HCT116 (cell line): Measurements from ENCODE around the gene MKNK1. TPM values are rescaled to one million over a fixed set of nuclear protein-coding genes. Genes with fewer than 3 reads are reported as not detected.

Experiments
- ATAC-seq: fragments of 200-7000 bp; cut with Tn5 transposase; 2 replicates; pipeline ENCODE4 v1.9.1; 2020; ENCODE audit warnings: mild to moderate bottlenecking, moderate library complexity
- BruUV-seq: library from RNA; stranded (reverse); fragments of 400-500 nt; replicated peaks from 2 replicates; lab custom pipeline; 2021; lab: Mats Ljungman, UMichigan
- CTCF ChIA-PET: fragments of 300-600 bp; sonication (Branson Sonifier 250); formaldehyde crosslinking; loops from one replicate; lab custom pipeline; 2021; ENCODE audit warnings: antibody characterized with exemption; lab: Charles Lee
- POLR2A ChIA-PET: fragments of 300-600, 350-600 bp; sonication (Branson Sonifier 250); formaldehyde crosslinking; loops from one replicate; lab custom pipeline; 2021; ENCODE audit warnings: antibody characterized with exemption; lab: Charles Lee
- RAD21 ChIA-PET, 2 experiments: fragments of 300-600 bp; sonication (Branson Sonifier 250); formaldehyde crosslinking; loops; one replicate each; lab custom pipeline; 2023; ENCODE audit warnings: low total read pairs in 2 of 2; ENCODE audit not compliant: uncharacterized antibody in 2 of 2, unreplicated experiment in 2 of 2, low non-redundant PET in 1 of 2; lab: Charles Lee
- DNase-seq: peaks from one replicate; pipeline ENCODE4 v3.0.0-alpha.2; 2010; ENCODE audit warnings: low read depth, low spot score
- H2AFZ ChIP-seq: fragments of 200-600 bp; shearing (Covaris generic), sonication (generic); 2 replicates; pipeline ENCODE4 v1.6.1; 2017; ENCODE audit warnings: low read depth, mixed run types, mixed read lengths, antibody characterized with exemption, low read length; ENCODE audit not compliant: poor library complexity, severe bottlenecking
- H3K27ac ChIP-seq: 2 replicates; pipeline ENCODE4 v1.5.1; 2012; ENCODE audit warnings: low read depth, low read length
- H3K27me3 ChIP-seq: fragments of 200-600 bp; sonication (generic); 2 replicates; pipeline ENCODE4 v1.6.1; 2016; ENCODE audit warnings: mixed run types, low read length, mixed read lengths; ENCODE audit not compliant: insufficient read depth
- H3K36me3 ChIP-seq, 2 experiments: fragments of 200-500 bp in 1 of 2; fragments of 200-600 bp in 1 of 2; sonication (Bioruptor generic) in 1 of 2; sonication (generic) in 1 of 2; 2 replicates each; pipeline versions ENCODE4 v1.5.1 to v1.6.1; 2014 to 2016; ENCODE audit warnings: low read length in 2 of 2, inconsistent platforms in 1 of 2, mixed read lengths in 1 of 2, mixed run types in 1 of 2; ENCODE audit not compliant: insufficient read depth in 2 of 2, control insufficient read depth in 1 of 2
- H3K4me1 ChIP-seq, 2 experiments: fragments of 200-600 bp in 1 of 2; sonication (generic) in 1 of 2; 2 replicates each; pipeline versions ENCODE4 v1.5.1 to v1.6.1; 2012 to 2017; ENCODE audit warnings: low read length in 2 of 2, inconsistent platforms in 1 of 2, mild to moderate bottlenecking in 1 of 2, mixed read lengths in 1 of 2, mixed run types in 1 of 2, moderate library complexity in 1 of 2; ENCODE audit not compliant: insufficient read depth in 2 of 2, control insufficient read depth in 1 of 2
- H3K4me2 ChIP-seq: fragments of 200-600 bp; sonication (generic); 2 replicates; pipeline ENCODE4 v1.6.1; 2017; ENCODE audit warnings: mixed run types, low read length, mixed read lengths
- H3K4me3 ChIP-seq, 2 experiments: fragments of 200-600 bp in 1 of 2; sonication (generic) in 1 of 2; replicated peaks in 1 of 2; 2 replicates each; pipeline ENCODE4 v1.5.1; 2011 to 2016; ENCODE audit warnings: low read length in 2 of 2, control low read depth in 1 of 2, low read depth in 1 of 2, mild to moderate bottlenecking in 1 of 2, mixed read lengths in 1 of 2, mixed run types in 1 of 2
- H3K79me2 ChIP-seq: fragments of 200-600 bp; sonication (generic); 2 replicates; pipeline ENCODE4 v1.6.1; 2017; ENCODE audit warnings: mild to moderate bottlenecking, mixed run types, low read length, moderate library complexity, mixed read lengths; ENCODE audit not compliant: insufficient read depth
- H3K9ac ChIP-seq: fragments of 200-600 bp; sonication (generic); 2 replicates; pipeline ENCODE4 v1.6.1; 2016; ENCODE audit warnings: low read length, mixed read lengths
- H3K9me2 ChIP-seq: fragments of 200-600 bp; sonication (generic), shearing (Covaris generic); 2 replicates; pipeline ENCODE4 v1.6.1; 2017; ENCODE audit warnings: mixed run types, mild to moderate bottlenecking, moderate library complexity; ENCODE audit not compliant: insufficient read depth
- H3K9me3 ChIP-seq, 2 experiments: fragments of 200-500 bp in 1 of 2; fragments of 200-600 bp in 1 of 2; sonication (Bioruptor generic) in 1 of 2; sonication (generic) in 1 of 2; 2 replicates each; pipeline ENCODE4 v1.6.1; 2014 to 2017; ENCODE audit warnings: low read length in 2 of 2, mixed read lengths in 2 of 2, inconsistent platforms in 1 of 2, low read depth in 1 of 2, mild to moderate bottlenecking in 1 of 2, mixed run types in 1 of 2, moderate library complexity in 1 of 2; ENCODE audit not compliant: control insufficient read depth in 1 of 2, insufficient read depth in 1 of 2
- H4K20me1 ChIP-seq: fragments of 200-600 bp; sonication (generic), shearing (Covaris generic); 2 replicates; pipeline ENCODE4 v1.6.1; 2017; ENCODE audit warnings: mixed run types, mild to moderate bottlenecking, moderate library complexity; ENCODE audit not compliant: insufficient read depth
- CEBPB ChIP-seq: IDR thresholded peaks from 2 replicates; pipeline ENCODE4 v1.6.1; 2012; ENCODE audit warnings: low read depth
- EZH2phosphoT487 ChIP-seq: fragments of 200-600 bp; IDR thresholded peaks from 2 replicates; pipeline ENCODE4 v1.6.1; 2018; ENCODE audit warnings: antibody characterized with exemption, borderline replicate concordance
- FOSL1 ChIP-seq: IDR thresholded peaks from 2 replicates; pipeline ENCODE4 v1.6.1; 2012; ENCODE audit warnings: low read depth
- JUND ChIP-seq: IDR thresholded peaks from 2 replicates; pipeline ENCODE4 v1.6.1; 2012
- POLR2AphosphoS5 ChIP-seq: IDR thresholded peaks from 2 replicates; pipeline ENCODE4 v1.6.1; 2011; ENCODE audit warnings: mild to moderate bottlenecking, low read depth, low read length, moderate library complexity
- RAD21 ChIP-seq: IDR thresholded peaks from 2 replicates; pipeline ENCODE4 v1.6.1; 2012; ENCODE audit warnings: low read depth, mild to moderate bottlenecking
- SP1 ChIP-seq: IDR thresholded peaks from 2 replicates; pipeline ENCODE4 v1.6.1; 2012; ENCODE audit warnings: low read depth
- SRF ChIP-seq: IDR thresholded peaks from 2 replicates; pipeline ENCODE4 v1.6.1; 2012; ENCODE audit warnings: low read depth
- TCF7L2 ChIP-seq: IDR thresholded peaks from 2 replicates; pipeline ENCODE4 v1.7.0; 2011; ENCODE audit warnings: borderline replicate concordance, inconsistent platforms; ENCODE audit not compliant: insufficient read depth, insufficient read length; ENCODE audit errors: extremely low read depth
- ZFX ChIP-seq: fragments of 450-650 bp; IDR thresholded peaks from 2 replicates; pipeline ENCODE4 v1.6.1; 2017
- ZNF274 ChIP-seq: fragments of 200-500 bp; sonication (Bioruptor generic); IDR thresholded peaks from 2 replicates; pipeline ENCODE4 v1.6.1; 2014; ENCODE audit warnings: mild to moderate bottlenecking, low read depth, low read length, inconsistent platforms
- intact Hi-C: fragments of 100-400 bp; cut with micrococcal nuclease; formaldehyde crosslinking; loops from 2 replicates; pipeline ENCODE4 v1.10.0; 2022
- total RNA-seq: library from RNA; stranded (reverse); gene quantifications from one replicate; pipeline ENCODE4 v1.2.1, GENCODE V29; 2021; ENCODE audit not compliant: unreplicated experiment
- TF ChIP-seq, protein P1 (sequence below): IDR thresholded peaks from 2 replicates; pipeline ENCODE4 v1.6.1; 2012; ENCODE audit warnings: low read depth
- TF ChIP-seq, protein P2 (sequence below): IDR thresholded peaks from 2 replicates; pipeline ENCODE4 v1.6.1; 2011; ENCODE audit warnings: mild to moderate bottlenecking, low read length, moderate library complexity; ENCODE audit not compliant: insufficient replicate concordance; ENCODE audit errors: extremely low read depth

The MKNK1 gene
- total RNA-seq, 1 experiment from 2014 or later: 30.9 TPM

DNA sequence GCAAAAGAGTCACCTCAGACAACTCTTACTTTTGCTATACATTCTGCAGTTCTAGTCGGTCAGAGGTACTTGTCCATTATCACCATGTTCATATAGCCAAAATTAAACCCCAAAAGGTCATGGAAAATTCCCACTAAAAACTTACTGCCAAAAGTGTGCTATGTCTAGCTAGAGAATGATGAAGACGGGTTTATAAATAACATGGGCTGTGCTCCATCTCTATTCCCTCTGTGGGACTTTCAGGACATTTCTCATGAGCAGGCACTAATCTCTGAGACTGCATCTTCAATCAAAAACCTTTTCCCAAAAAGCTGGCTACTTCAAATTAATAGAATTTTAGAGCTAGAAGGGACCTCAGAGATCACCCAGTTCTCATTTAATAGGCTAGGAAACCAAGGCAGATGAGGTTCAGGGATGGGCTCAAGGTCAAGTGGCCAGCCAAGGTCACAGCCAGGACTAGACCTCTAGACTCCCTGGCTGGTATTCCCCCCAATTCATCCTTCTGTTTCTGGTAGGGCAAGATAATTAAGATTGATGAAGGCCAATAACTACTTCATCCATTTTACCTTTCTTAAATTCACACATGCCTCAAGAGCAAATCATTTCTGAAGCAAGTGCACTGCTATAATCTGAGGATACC is 33.5 kb upstream of the MKNK1 start:
- H3K9me2 ChIP-seq: no peaks in the 10 kb centered on the region
- CTCF ChIA-PET: no interaction called here
- intact Hi-C loops: no loop called here

More for the DNA sequence above, 33.5 kb upstream of the MKNK1 start:
- TF ChIP-seq TCF7L2 (no peak), SP1 (no peak), SRF (no peak), POLR2AphosphoS5 (no peak), FOSL1 (no peak), EZH2phosphoT487 (no peak), ZNF274 (no peak), RAD21 (no peak), JUND (no peak), ZFX (no peak), CEBPB (no peak)
- TF ChIP-seq, protein P1, sequence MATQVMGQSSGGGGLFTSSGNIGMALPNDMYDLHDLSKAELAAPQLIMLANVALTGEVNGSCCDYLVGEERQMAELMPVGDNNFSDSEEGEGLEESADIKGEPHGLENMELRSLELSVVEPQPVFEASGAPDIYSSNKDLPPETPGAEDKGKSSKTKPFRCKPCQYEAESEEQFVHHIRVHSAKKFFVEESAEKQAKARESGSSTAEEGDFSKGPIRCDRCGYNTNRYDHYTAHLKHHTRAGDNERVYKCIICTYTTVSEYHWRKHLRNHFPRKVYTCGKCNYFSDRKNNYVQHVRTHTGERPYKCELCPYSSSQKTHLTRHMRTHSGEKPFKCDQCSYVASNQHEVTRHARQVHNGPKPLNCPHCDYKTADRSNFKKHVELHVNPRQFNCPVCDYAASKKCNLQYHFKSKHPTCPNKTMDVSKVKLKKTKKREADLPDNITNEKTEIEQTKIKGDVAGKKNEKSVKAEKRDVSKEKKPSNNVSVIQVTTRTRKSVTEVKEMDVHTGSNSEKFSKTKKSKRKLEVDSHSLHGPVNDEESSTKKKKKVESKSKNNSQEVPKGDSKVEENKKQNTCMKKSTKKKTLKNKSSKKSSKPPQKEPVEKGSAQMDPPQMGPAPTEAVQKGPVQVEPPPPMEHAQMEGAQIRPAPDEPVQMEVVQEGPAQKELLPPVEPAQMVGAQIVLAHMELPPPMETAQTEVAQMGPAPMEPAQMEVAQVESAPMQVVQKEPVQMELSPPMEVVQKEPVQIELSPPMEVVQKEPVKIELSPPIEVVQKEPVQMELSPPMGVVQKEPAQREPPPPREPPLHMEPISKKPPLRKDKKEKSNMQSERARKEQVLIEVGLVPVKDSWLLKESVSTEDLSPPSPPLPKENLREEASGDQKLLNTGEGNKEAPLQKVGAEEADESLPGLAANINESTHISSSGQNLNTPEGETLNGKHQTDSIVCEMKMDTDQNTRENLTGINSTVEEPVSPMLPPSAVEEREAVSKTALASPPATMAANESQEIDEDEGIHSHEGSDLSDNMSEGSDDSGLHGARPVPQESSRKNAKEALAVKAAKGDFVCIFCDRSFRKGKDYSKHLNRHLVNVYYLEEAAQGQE: no peak
- TF ChIP-seq, protein P2, sequence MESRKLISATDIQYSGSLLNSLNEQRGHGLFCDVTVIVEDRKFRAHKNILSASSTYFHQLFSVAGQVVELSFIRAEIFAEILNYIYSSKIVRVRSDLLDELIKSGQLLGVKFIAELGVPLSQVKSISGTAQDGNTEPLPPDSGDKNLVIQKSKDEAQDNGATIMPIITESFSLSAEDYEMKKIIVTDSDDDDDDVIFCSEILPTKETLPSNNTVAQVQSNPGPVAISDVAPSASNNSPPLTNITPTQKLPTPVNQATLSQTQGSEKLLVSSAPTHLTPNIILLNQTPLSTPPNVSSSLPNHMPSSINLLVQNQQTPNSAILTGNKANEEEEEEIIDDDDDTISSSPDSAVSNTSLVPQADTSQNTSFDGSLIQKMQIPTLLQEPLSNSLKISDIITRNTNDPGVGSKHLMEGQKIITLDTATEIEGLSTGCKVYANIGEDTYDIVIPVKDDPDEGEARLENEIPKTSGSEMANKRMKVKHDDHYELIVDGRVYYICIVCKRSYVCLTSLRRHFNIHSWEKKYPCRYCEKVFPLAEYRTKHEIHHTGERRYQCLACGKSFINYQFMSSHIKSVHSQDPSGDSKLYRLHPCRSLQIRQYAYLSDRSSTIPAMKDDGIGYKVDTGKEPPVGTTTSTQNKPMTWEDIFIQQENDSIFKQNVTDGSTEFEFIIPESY: no peak
- ChIA-PET RAD21 (no interaction called here), POLR2A (no interaction called here)
- H4K20me1 ChIP-seq: no peaks in the 10 kb centered on the region; the same call in 1 of the 2 replicates
- no peaks in the 10 kb centered on the region for H3K79me2 ChIP-seq
- H3K9me3 ChIP-seq: no peaks in the 10 kb centered on the region
- H3K4me3 ChIP-seq: no peak overlapping the region
- no peak overlapping the region for H3K27ac ChIP-seq
- H3K4me1 ChIP-seq: no peaks in the 10 kb centered on the region
- DNase-seq (no peak), ATAC-seq (no peak)
- no peak overlapping the region for H3K4me2 ChIP-seq
- peaks cover 4 to 15% of the 10 kb centered on the region in 2 experiments; a peak in 2 of 4 replicates for H3K36me3 ChIP-seq
- no TSS peak for BruUV-seq
- H2AFZ ChIP-seq: no peak overlapping the region
- H3K27me3 ChIP-seq: no peaks in the 10 kb centered on the region
- no peak overlapping the region for H3K9ac ChIP-seq
